Measurements from ENCODE around the gene ROBO4. TPM values are rescaled to one million over a fixed set of nuclear protein-coding genes. Genes with fewer than 3 reads are reported as not detected.

The ROBO4 gene
- total RNA-seq, 4 donors from 2014 or later: 4.5 to 11.9 (median 8.6) TPM

DNA sequence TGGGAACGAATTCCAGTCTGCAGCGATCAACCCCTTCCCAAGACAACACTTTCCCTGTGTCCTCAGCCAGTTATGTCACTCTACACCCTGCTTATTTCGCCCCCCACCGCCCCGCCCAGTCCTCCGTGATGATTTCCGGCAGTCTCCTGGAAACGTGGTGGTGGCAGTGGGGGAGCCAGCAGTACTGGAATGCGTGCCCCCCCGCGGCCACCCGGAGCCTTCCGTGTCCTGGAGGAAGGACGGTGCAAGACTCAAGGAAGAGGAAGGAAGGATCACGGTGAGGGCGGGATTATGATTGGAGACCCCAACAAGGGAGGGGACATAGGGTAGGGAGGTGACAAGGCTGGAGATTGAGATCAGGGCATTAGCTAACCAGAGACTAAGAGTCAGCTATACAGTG lies 28.3 kb downstream of the ROBO4 start:
- H3K27me3 ChIP-seq: peaks cover 25 to 100% (median 47%) of the 10 kb centered on the region in 4 donors
- no peaks in the 10 kb centered on the region for H3K9me3 ChIP-seq
- 12 to 15% methylated on average over 6 to 7 of the region's 16 CpGs for whole genome bisulfite sequencing, 2 donors
- intact Hi-C loops (cut with DNase I): no loop called here
- no peaks in the 10 kb centered on the region for H3K36me3 ChIP-seq
- peak overlapping the region in 1 of 4 donors; percentile 16 for H3K4me3 ChIP-seq
- TF ChIP-seq POLR2A (IDR thresholded peaks at IDR 0.05): no peak
- TF ChIP-seq, protein P1, sequence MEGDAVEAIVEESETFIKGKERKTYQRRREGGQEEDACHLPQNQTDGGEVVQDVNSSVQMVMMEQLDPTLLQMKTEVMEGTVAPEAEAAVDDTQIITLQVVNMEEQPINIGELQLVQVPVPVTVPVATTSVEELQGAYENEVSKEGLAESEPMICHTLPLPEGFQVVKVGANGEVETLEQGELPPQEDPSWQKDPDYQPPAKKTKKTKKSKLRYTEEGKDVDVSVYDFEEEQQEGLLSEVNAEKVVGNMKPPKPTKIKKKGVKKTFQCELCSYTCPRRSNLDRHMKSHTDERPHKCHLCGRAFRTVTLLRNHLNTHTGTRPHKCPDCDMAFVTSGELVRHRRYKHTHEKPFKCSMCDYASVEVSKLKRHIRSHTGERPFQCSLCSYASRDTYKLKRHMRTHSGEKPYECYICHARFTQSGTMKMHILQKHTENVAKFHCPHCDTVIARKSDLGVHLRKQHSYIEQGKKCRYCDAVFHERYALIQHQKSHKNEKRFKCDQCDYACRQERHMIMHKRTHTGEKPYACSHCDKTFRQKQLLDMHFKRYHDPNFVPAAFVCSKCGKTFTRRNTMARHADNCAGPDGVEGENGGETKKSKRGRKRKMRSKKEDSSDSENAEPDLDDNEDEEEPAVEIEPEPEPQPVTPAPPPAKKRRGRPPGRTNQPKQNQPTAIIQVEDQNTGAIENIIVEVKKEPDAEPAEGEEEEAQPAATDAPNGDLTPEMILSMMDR (IDR thresholded peaks at IDR 0.05): no peak
- DNase-seq: no peak
- H3K27ac ChIP-seq: no peak overlapping the region
- H3K4me1 ChIP-seq: peaks cover 13 to 51% (median 33%) of the 10 kb centered on the region in 3 donors

- H3K4me3 ChIP-seq: peak overlapping the region in 1 of 4 donors; percentile 16
- intact Hi-C loops (cut with DNase I): no loop called here
Measured at GRCh38 chr11:124868331-124869274, 29.1 kb downstream of the ROBO4 start.

DNA sequence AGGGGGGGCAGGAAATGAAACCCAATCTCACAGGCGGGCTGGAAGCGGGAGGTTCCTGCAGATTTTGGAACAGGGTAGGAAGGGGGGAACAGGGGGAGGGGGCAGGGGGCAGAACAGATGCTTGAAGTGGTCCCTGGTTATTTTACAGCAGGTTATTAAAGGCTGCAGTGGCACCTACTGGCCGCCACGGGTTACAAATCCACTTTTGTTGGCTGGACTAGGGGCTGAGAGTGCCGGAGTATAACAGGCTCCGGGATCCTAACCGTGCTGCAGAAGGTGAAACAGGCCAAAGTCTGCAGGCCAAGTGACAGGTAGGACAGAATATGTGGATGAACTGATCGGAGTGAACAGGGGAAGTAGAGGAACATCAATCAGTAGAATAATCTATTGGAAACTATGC lies 30.0 kb downstream of the ROBO4 start:
- TF ChIP-seq, protein P1 (IDR thresholded peaks at IDR 0.05): peak in 5 of 6 experiments; percentile 24 to 51 (median 33)
- TF ChIP-seq POLR2A (IDR thresholded peaks at IDR 0.05): no peak
- no peak overlapping the region for H3K27ac ChIP-seq
- no peaks in the 10 kb centered on the region for H3K9me3 ChIP-seq
- no peak for DNase-seq
- WGBS, 2 donors: 4 to 10% methylated on average over 8 of the region's 8 CpGs
- H3K4me1 ChIP-seq: peaks cover 13 to 65% (median 39%) of the 10 kb centered on the region in 3 donors
- H3K4me3 ChIP-seq: no peak overlapping the region
- H3K36me3 ChIP-seq: no peaks in the 10 kb centered on the region
- H3K27me3 ChIP-seq: peaks cover 25 to 100% (median 56%) of the 10 kb centered on the region in 4 donors
- intact Hi-C loops (cut with DNase I): no loop called here

More at GRCh38 chr11:124868331-124869274, 29.1 kb downstream of the ROBO4 start:
- peaks cover 25 to 100% (median 54%) of the 10 kb centered on the region in 4 donors for H3K27me3 ChIP-seq
- H3K4me1 ChIP-seq: peaks cover 13 to 56% (median 35%) of the 10 kb centered on the region in 3 donors
- H3K27ac ChIP-seq: no peak overlapping the region
- no peak for DNase-seq
- WGBS, 2 donors: 19 to 21% methylated on average over 13 to 19 of the region's 63 CpGs
- H3K9me3 ChIP-seq: no peaks in the 10 kb centered on the region
- H3K36me3 ChIP-seq: no peaks in the 10 kb centered on the region
- TF ChIP-seq, protein P1 (IDR thresholded peaks at IDR 0.05): no peak
- TF ChIP-seq POLR2A (IDR thresholded peaks at IDR 0.05): no peak

DNA sequence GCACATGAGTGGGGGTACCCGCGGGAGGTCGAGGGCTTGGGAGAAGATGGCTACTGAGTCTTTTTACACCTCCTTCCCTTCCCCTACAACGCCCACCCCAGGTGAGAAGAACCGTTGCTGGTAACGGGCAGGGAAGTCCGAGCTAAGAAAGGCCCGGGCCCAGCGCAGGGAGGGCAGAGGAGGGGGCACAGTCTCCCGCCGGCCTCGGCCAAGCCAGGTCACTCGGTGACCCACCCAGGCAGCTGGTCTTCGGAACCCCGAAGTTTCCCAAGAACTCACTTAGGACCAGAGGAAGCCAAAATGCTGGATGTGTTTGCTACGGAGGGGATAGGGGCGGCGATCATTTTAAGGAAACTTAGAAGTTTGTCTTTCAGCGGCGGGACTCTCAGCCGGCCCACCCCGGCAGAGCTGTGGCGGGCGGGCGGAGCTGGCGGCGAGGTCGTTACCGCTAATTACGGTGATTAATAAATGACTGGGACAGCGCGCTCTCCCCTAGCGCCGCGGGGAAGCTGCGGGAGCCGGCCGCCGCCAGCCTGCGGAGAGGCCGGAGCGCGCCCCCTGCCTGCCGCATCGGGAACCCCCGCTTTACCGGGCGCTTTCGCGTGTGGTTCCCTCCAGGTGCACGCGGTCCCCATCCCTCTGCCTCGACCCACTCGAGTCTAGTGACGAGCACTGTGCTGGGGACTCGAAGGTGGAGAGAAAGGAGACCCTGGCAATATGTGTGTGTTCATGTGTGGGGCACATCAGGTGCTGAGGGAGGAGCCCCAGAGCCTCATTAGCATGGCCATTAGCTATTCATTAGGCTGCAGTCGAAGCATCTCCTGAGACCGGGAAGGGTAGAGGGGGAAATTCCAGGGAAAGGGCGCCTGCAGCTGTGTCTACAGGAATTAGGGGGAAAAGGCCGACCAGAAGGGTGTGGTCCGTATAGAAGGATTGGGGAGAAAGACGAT lies 31.5 kb downstream of the ROBO4 start:
- peaks cover 25 to 100% (median 58%) of the 10 kb centered on the region in 4 donors for H3K27me3 ChIP-seq
- intact Hi-C loops (cut with DNase I): no loop called here
- peak overlapping the region in 3 of 4 donors; percentile 18 to 56 (median 28) for H3K4me3 ChIP-seq
- TF ChIP-seq POLR2A (IDR thresholded peaks at IDR 0.05): no peak
- TF ChIP-seq, protein P1 (IDR thresholded peaks at IDR 0.05): peak in 5 of 6 experiments; percentile 56 to 73 (median 59)
- H3K27ac ChIP-seq: no peak overlapping the region
- H3K4me1 ChIP-seq: peaks cover 13 to 65% (median 39%) of the 10 kb centered on the region in 3 donors
- H3K36me3 ChIP-seq: no peaks in the 10 kb centered on the region
- DNase-seq: no peak
- H3K9me3 ChIP-seq: no peaks in the 10 kb centered on the region
- WGBS, 2 donors: 4 to 5% methylated on average over 31 to 33 of the region's 62 CpGs

All from esophagus squamous epithelium (tissue), 5 donors.